CD14-positive monocyte (primary cell): Measurements from ENCODE around the gene MACF1. TPM values are rescaled to one million over a fixed set of nuclear protein-coding genes. Genes with fewer than 3 reads are reported as not detected.

Experiments
- DNase-seq, 3 donors: peaks; one replicate each; pipeline ENCODE4 v3.0.0-alpha.2; 2011 to 2022
- H2AFZ ChIP-seq: 2 replicates; pipeline ENCODE4 v1.6.0; 2012; ENCODE audit warnings: mild to moderate bottlenecking, low read depth, low read length, inconsistent platforms; ENCODE audit not compliant: insufficient read depth, poor library complexity, severe bottlenecking
- H3K27ac ChIP-seq, 2 donors: 1 replicate in 1 of 2; 2 replicates in 1 of 2; pipeline ENCODE4 v1.5.1; 2012 to 2013; ENCODE audit warnings: low read length in 2 of 2, control low read depth in 1 of 2, inconsistent platforms in 1 of 2, low read depth in 1 of 2, mild to moderate bottlenecking in 1 of 2
- H3K27me3 ChIP-seq, 2 donors: one replicate each; pipeline versions ENCODE4 v1.6.0 to v1.6.1; 2011 to 2013; ENCODE audit warnings: low read length in 2 of 2; ENCODE audit not compliant: control insufficient read depth in 2 of 2, insufficient read depth in 2 of 2
- H3K36me3 ChIP-seq, 2 donors: replicated peaks in 1 of 2; 1 replicate in 1 of 2; 2 replicates in 1 of 2; pipeline versions ENCODE4 v1.5.1 to v1.6.1; 2012 to 2013; ENCODE audit warnings: low read length in 2 of 2, control low read depth in 1 of 2, inconsistent platforms in 1 of 2, mild to moderate bottlenecking in 1 of 2; ENCODE audit not compliant: insufficient read depth in 2 of 2, control insufficient read depth in 1 of 2
- H3K4me1 ChIP-seq, 2 donors: 1 replicate in 1 of 2; 2 replicates in 1 of 2; pipeline versions ENCODE4 v1.5.1 to v1.6.1; 2012 to 2013; ENCODE audit warnings: low read length in 2 of 2, control low read depth in 1 of 2, inconsistent platforms in 1 of 2, mild to moderate bottlenecking in 1 of 2, moderate library complexity in 1 of 2; ENCODE audit not compliant: insufficient read depth in 2 of 2, control insufficient read depth in 1 of 2
- H3K4me2 ChIP-seq: replicated peaks from 2 replicates; pipeline ENCODE3; 2012; ENCODE audit warnings: low read length, moderate library complexity, mild to moderate bottlenecking; ENCODE audit not compliant: poor library complexity, severe bottlenecking; ENCODE audit errors: extremely low read depth
- H3K4me3 ChIP-seq, 3 experiments: fragments of 200-600 bp in 1 of 3; sonication (generic) in 1 of 3; replicated peaks in 1 of 3; 1 replicate in 2 of 3; 2 replicates in 1 of 3; pipeline ENCODE4 v1.5.1; 2011 to 2013; ENCODE audit warnings: low read length in 3 of 3, mild to moderate bottlenecking in 3 of 3, control low read depth in 2 of 3, low read depth in 2 of 3, inconsistent platforms in 1 of 3, moderate library complexity in 1 of 3
- H3K79me2 ChIP-seq: 2 replicates; pipeline ENCODE4 v1.6.0; 2012; ENCODE audit warnings: mild to moderate bottlenecking, control low read depth, inconsistent platforms, low read length, moderate library complexity; ENCODE audit not compliant: insufficient read depth
- H3K9ac ChIP-seq: 2 replicates; pipeline ENCODE4 v1.6.0; 2017; ENCODE audit warnings: low read length, mild to moderate bottlenecking; ENCODE audit not compliant: insufficient read depth, poor library complexity, severe bottlenecking
- H3K9me3 ChIP-seq, 2 donors: replicated peaks in 1 of 2; 1 replicate in 1 of 2; 2 replicates in 1 of 2; pipeline versions ENCODE4 v1.5.1 to v1.6.1; 2012 to 2013; ENCODE audit warnings: low read length in 2 of 2, control low read depth in 1 of 2; ENCODE audit not compliant: control insufficient read depth in 1 of 2, insufficient read depth in 1 of 2
- H4K20me1 ChIP-seq: 2 replicates; pipeline ENCODE4 v1.6.0; 2012; ENCODE audit warnings: mild to moderate bottlenecking, low read length, control low read depth, moderate library complexity; ENCODE audit not compliant: insufficient read depth
- H3K27ac Mint-ChIP-seq, 7 donors: one replicate each; pipeline ENCODE4 v1.8.0; 2020; ENCODE audit warnings: mild to moderate bottlenecking in 7 of 7, mixed read lengths in 7 of 7, moderate library complexity in 6 of 7, inconsistent platforms in 2 of 7
- H3K27me3 Mint-ChIP-seq, 3 donors: one replicate each; pipeline ENCODE4 v1.8.0; 2021 to 2022; ENCODE audit warnings: low read depth in 3 of 3, mild to moderate bottlenecking in 3 of 3, mixed read lengths in 3 of 3, moderate library complexity in 3 of 3, inconsistent platforms in 1 of 3
- H3K36me3 Mint-ChIP-seq, 2 donors: one replicate each; pipeline ENCODE4 v1.8.0; 2020; ENCODE audit warnings: mixed read lengths in 2 of 2, inconsistent platforms in 1 of 2, mild to moderate bottlenecking in 1 of 2
- H3K4me1 Mint-ChIP-seq: one replicate; pipeline ENCODE4 v1.8.0; 2020; ENCODE audit warnings: mild to moderate bottlenecking, mixed read lengths
- H3K4me3 Mint-ChIP-seq, 2 donors: one replicate each; pipeline ENCODE4 v1.8.0; 2020; ENCODE audit warnings: mild to moderate bottlenecking in 2 of 2, mixed read lengths in 2 of 2, moderate library complexity in 1 of 2
- H3K9me3 Mint-ChIP-seq, 7 donors: one replicate each; pipeline ENCODE4 v1.8.0; 2020 to 2022; ENCODE audit warnings: mixed read lengths in 7 of 7, mild to moderate bottlenecking in 6 of 7, moderate library complexity in 6 of 7, inconsistent platforms in 2 of 7
- CTCF ChIP-seq: fragments of 200-600 bp; IDR thresholded peaks from one replicate; pipeline ENCODE4 v1.8.0; 2022; ENCODE audit warnings: antibody characterized with exemption, mild to moderate bottlenecking
- WGBS: methylation state at CpG from one replicate; pipeline ENCODE4 v1.1.5; 2013; ENCODE audit warnings: missing lambda C conversion rate; ENCODE audit not compliant: insufficient coverage; 5-methylcytosine and 5-hydroxymethylcytosine counted together
- intact Hi-C, 2 donors: fragments of 100-400 bp; cut with micrococcal nuclease; formaldehyde crosslinking; loops; one replicate each; pipeline versions ENCODE4 v1.15.0 to v1.15.1; 2023
- polyA plus RNA-seq, 3 donors: library from polyadenylated mRNA; depleted of rRNA in 1 of 3; unstranded in 2 of 3; stranded (reverse) in 1 of 3; fragments of 300-500 nt in 2 of 3; fragments of >200 nt in 1 of 3; fragmentation: Illumina TruSeq in 2 of 3; gene quantifications; 1 replicate in 2 of 3; 2 replicates in 1 of 3; pipeline ENCODE4 v1.2.3, GENCODE V29; 2012 to 2021

MACF1 gene
- polyA plus RNA-seq, 3 donors = 3.4 to 36.8 (median 4.5) TPM

DNA sequence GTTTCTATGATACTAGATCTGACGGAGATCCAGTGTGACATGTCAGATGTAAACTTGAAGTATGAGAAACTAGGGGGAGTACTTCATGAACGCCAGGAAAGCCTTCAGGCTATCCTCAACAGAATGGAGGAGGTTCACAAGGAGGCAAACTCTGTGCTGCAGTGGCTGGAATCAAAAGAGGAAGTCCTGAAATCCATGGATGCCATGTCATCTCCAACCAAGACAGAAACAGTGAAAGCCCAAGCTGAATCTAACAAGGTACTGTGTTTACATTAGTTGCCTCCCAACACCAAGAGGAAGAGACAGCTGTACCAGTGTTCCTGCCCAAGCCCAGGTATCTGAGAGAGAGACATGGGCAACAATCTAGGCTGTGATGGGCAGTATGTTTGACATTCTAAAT, 174.7 kb downstream of the MACF1 start:
- Mint-ChIP-seq H3K9me3 (no peaks in the 10 kb centered on the region), H3K27me3 (peaks cover 0 to 2% (median 0%) of the 10 kb centered on the region in 3 donors), H3K36me3 (peaks cover 56 to 73% of the 10 kb centered on the region in 2 donors), H3K4me1 (peaks cover 3% of the 10 kb centered on the region), H3K27ac (peak overlapping the region in 2 of 7 donors; percentile 3 to 15), H3K4me3 (no peak overlapping the region)
- no peak for DNase-seq
- Histone ChIP-seq H4K20me1 (no peaks in the 10 kb centered on the region), H2AFZ (no peak overlapping the region), H3K4me2 (no peak overlapping the region), H3K9ac (no peak overlapping the region), H3K79me2 (no peaks in the 10 kb centered on the region), H3K36me3 (peaks cover 51 to 84% of the 10 kb centered on the region in 2 donors), H3K27me3 (no peaks in the 10 kb centered on the region), H3K4me3 (no peak overlapping the region), H3K27ac (peak overlapping the region in 1 of 2 donors; percentile 37), H3K9me3 (no peaks in the 10 kb centered on the region), H3K4me1 (no peaks in the 10 kb centered on the region)
- intact Hi-C loops = no loop called here
- no peak for TF ChIP-seq CTCF
- 100% methylated on average over 1 of the region's 2 CpGs for WGBS

DNA sequence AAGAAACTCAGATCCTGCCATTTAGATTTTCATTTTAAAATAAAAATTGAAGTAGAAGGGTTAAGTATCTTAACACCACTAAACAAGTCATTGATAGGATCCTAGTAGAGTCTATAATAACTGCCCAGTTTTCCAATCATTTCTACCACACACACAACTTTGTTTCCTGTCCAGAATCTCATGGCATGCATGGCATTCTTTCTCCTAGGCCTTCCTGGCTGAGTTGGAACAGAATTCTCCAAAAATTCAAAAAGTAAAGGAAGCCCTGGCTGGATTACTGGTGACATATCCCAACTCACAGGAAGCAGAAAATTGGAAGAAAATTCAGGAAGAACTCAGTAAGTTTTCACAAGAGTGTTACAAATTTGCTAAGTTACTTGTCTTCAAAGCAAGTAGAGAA, 175.5 kb downstream of the MACF1 start:
- no peak overlapping the region for H3K27ac Mint-ChIP-seq
- peaks cover 49 to 84% of the 10 kb centered on the region in 2 donors for H3K36me3 ChIP-seq
- intact Hi-C loops = no loop called here

More for the DNA sequence above, 175.5 kb downstream of the MACF1 start:
- no peak overlapping the region for H3K4me3 Mint-ChIP-seq
- peaks cover 0 to 2% (median 0%) of the 10 kb centered on the region in 3 donors for H3K27me3 Mint-ChIP-seq
- Histone ChIP-seq H3K27ac (no peak overlapping the region), H3K79me2 (no peaks in the 10 kb centered on the region), H4K20me1 (no peaks in the 10 kb centered on the region), H3K9ac (no peak overlapping the region), H3K4me3 (no peak overlapping the region), H3K9me3 (no peaks in the 10 kb centered on the region), H2AFZ (no peak overlapping the region), H3K4me2 (no peak overlapping the region), H3K27me3 (no peaks in the 10 kb centered on the region), H3K4me1 (peaks cover 0 to 5% of the 10 kb centered on the region in 2 donors)
- H3K36me3 Mint-ChIP-seq = peaks cover 52 to 69% of the 10 kb centered on the region in 2 donors
- DNase-seq = no peak
- no peaks in the 10 kb centered on the region for H3K9me3 Mint-ChIP-seq
- no peak for TF ChIP-seq CTCF
- peaks cover 10% of the 10 kb centered on the region for H3K4me1 Mint-ChIP-seq
